IMR-90 (cell line): ENCODE data around the gene PRKCE. TPM values are rescaled to one million over a fixed set of nuclear protein-coding genes. Genes with fewer than 3 reads are reported as not detected.

Experiments
- ATAC-seq: fragments of 200-7000 bp; cut with Tn5 transposase; 2 replicates; pipeline ENCODE4 v1.9.1; 2020; ENCODE audit warnings: low read depth, mild to moderate bottlenecking, moderate library complexity
- BruUV-seq: library from RNA; stranded (reverse); fragments of 400-500 nt; replicated peaks from 2 replicates; lab custom pipeline; 2021; lab: Mats Ljungman, UMichigan
- CTCF ChIA-PET: fragments of 300-600 bp; formaldehyde crosslinking; extraction: SDS; loops from one replicate; lab custom pipeline; 2021; ENCODE audit warnings: antibody characterized with exemption; lab: Yijun Ruan, JAX
- POLR2A ChIA-PET: fragments of 300-600 bp; sonication (Branson Sonifier 250); formaldehyde crosslinking; loops from one replicate; lab custom pipeline; 2022; ENCODE audit warnings: antibody characterized with exemption; ENCODE audit not compliant: unreplicated experiment; lab: Charles Lee
- DNase-seq: peaks from one replicate; pipeline ENCODE4 v3.0.0; 2013
- H2AFZ ChIP-seq: replicated peaks from 2 replicates; pipeline ENCODE3; 2013; ENCODE audit warnings: low read length, mild to moderate bottlenecking; ENCODE audit not compliant: poor library complexity
- H2AK5ac ChIP-seq: 2 replicates; pipeline ENCODE4 v1.6.1; 2013; ENCODE audit warnings: low read depth, low read length, inconsistent platforms
- H2AK9ac ChIP-seq: replicated peaks from 2 replicates; pipeline ENCODE3; 2013; ENCODE audit warnings: mild to moderate bottlenecking, low read depth, low read length, moderate library complexity; ENCODE audit not compliant: poor library complexity
- H2BK120ac ChIP-seq: 2 replicates; pipeline ENCODE4 v1.6.1; 2013; ENCODE audit warnings: low read depth, low read length, inconsistent platforms
- H2BK15ac ChIP-seq: 3 replicates; pipeline ENCODE4 v1.6.1; 2013; ENCODE audit warnings: low read depth, low read length, inconsistent platforms
- H2BK20ac ChIP-seq: 2 replicates; pipeline ENCODE4 v1.6.1; 2013; ENCODE audit warnings: low read depth, mild to moderate bottlenecking, inconsistent platforms, low read length, moderate library complexity
- H2BK5ac ChIP-seq: 2 replicates; pipeline ENCODE4 v1.6.1; 2013; ENCODE audit warnings: mild to moderate bottlenecking, low read depth, low read length, inconsistent platforms; ENCODE audit not compliant: poor library complexity, severe bottlenecking
- H3K14ac ChIP-seq: replicated peaks from 2 replicates; pipeline ENCODE4 v1.6.1; 2013; ENCODE audit warnings: low read depth, low read length, inconsistent platforms
- H3K18ac ChIP-seq: 2 replicates; pipeline ENCODE4 v1.6.1; 2013; ENCODE audit warnings: low read depth, low read length, control low read depth
- H3K23ac ChIP-seq: 2 replicates; pipeline ENCODE4 v1.6.1; 2013; ENCODE audit warnings: low read depth, low read length, inconsistent platforms
- H3K27ac ChIP-seq: 2 replicates; pipeline ENCODE4 v1.5.1; 2013; ENCODE audit warnings: mild to moderate bottlenecking, control low read depth, low read length; ENCODE audit not compliant: insufficient read depth
- H3K27me3 ChIP-seq: 2 replicates; pipeline ENCODE4 v1.6.1; 2013; ENCODE audit warnings: low read length; ENCODE audit not compliant: control insufficient read depth, insufficient read depth
- H3K36me3 ChIP-seq: 2 replicates; pipeline ENCODE4 v1.6.1; 2013; ENCODE audit warnings: low read length, mixed read lengths; ENCODE audit not compliant: control insufficient read depth, insufficient read depth
- H3K4ac ChIP-seq: 2 replicates; pipeline ENCODE4 v1.6.1; 2013; ENCODE audit warnings: low read depth, low read length, inconsistent platforms
- H3K4me1 ChIP-seq: 2 replicates; pipeline ENCODE4 v1.6.1; 2013; ENCODE audit warnings: low read length, mixed read lengths; ENCODE audit not compliant: control insufficient read depth, insufficient read depth
- H3K4me2 ChIP-seq: 2 replicates; pipeline ENCODE4 v1.6.1; 2013; ENCODE audit warnings: low read depth, mild to moderate bottlenecking, control low read depth, low read length, moderate library complexity
- H3K4me3 ChIP-seq: 2 replicates; pipeline ENCODE4 v1.5.1; 2013; ENCODE audit warnings: low read depth, mild to moderate bottlenecking, control low read depth, low read length, moderate library complexity; ENCODE audit not compliant: insufficient read depth
- H3K56ac ChIP-seq: 2 replicates; pipeline ENCODE4 v1.6.1; 2013; ENCODE audit warnings: low read length, inconsistent platforms; ENCODE audit not compliant: insufficient read depth; ENCODE audit errors: extremely low read depth
- H3K79me1 ChIP-seq, 2 experiments: 2 replicates each; pipeline ENCODE4 v1.6.1; 2013; ENCODE audit warnings: low read length in 2 of 2, inconsistent platforms in 1 of 2, low read depth in 1 of 2
- H3K9ac ChIP-seq: 2 replicates; pipeline ENCODE4 v1.6.1; 2013; ENCODE audit warnings: low read depth, low read length, control low read depth
- H3K9me1 ChIP-seq: 2 replicates; pipeline ENCODE4 v1.6.1; 2013; ENCODE audit warnings: low read length, inconsistent platforms; ENCODE audit not compliant: insufficient read depth
- H3K9me3 ChIP-seq: 2 replicates; pipeline ENCODE4 v1.6.1; 2013; ENCODE audit warnings: low read length; ENCODE audit not compliant: control insufficient read depth, insufficient read depth
- H4K20me1 ChIP-seq: 2 replicates; pipeline ENCODE4 v1.6.1; 2013; ENCODE audit warnings: low read length, inconsistent platforms; ENCODE audit not compliant: insufficient read depth
- H4K5ac ChIP-seq: 2 replicates; pipeline ENCODE4 v1.6.1; 2013; ENCODE audit warnings: mild to moderate bottlenecking, low read depth, low read length, control low read depth
- H4K8ac ChIP-seq, 2 experiments: 2 replicates each; pipeline ENCODE4 v1.6.1; 2013; ENCODE audit warnings: low read depth in 2 of 2, low read length in 2 of 2, control low read depth in 1 of 2, inconsistent platforms in 1 of 2
- H4K91ac ChIP-seq: 2 replicates; pipeline ENCODE4 v1.6.1; 2013; ENCODE audit warnings: low read depth, low read length, inconsistent platforms; ENCODE audit not compliant: insufficient read depth
- ELK1 ChIP-seq: fragments of 150-350 bp; IDR thresholded peaks from 2 replicates; pipeline ENCODE4 v1.6.1; 2016; ENCODE audit warnings: low read depth, mild to moderate bottlenecking, low read length, moderate library complexity, borderline replicate concordance
- WGBS, 2 experiments: methylation state at CpG; one replicate each; pipeline versions ENCODE4 v1.1.5 to v1.1.7; 2013; ENCODE audit warnings: missing lambda C conversion rate in 2 of 2; ENCODE audit not compliant: insufficient read length in 1 of 2; ENCODE audit errors: extremely low coverage in 2 of 2; 5-methylcytosine and 5-hydroxymethylcytosine counted together
- dilution Hi-C: fragments of 300-500 bp; cut with HindIII; formaldehyde crosslinking; loops from one replicate; pipeline ENCODE4 v1.14.3; 2018; ENCODE audit warnings: low sequenced_read_pairs; ENCODE audit not compliant: unreplicated experiment
- in situ Hi-C: fragments of 300-500 bp; cut with MboI; formaldehyde crosslinking; loops from 3 replicates; pipeline ENCODE4 v1.14.3; 2019; ENCODE audit warnings: low sequenced_read_pairs, inconsistent platforms, mixed read lengths
- intact Hi-C: fragments of 100-400 bp; cut with micrococcal nuclease; formaldehyde crosslinking; loops from 2 replicates; pipeline ENCODE4 v1.10.0; 2022
- polyA plus RNA-seq, 3 experiments: library from polyadenylated mRNA; depleted of rRNA; stranded (reverse); fragments of >200 nt; gene quantifications; 2 replicates each; pipeline ENCODE4 v1.2.3, GENCODE V29; 2012; ENCODE audit warnings: low replicate concordance in 1 of 3
- total RNA-seq: library from RNA; depleted of rRNA; stranded (reverse); fragments of >200 nt; gene quantifications from 2 replicates; pipeline ENCODE4 v1.2.3, GENCODE V29; 2012

PRKCE gene
- total and polyA plus RNA-seq, 2 of the 4 experiments (the other 2 are of a cell fraction): 8.1 to 32.4 TPM

GRCh38 chr2:45793305-45793962, 142.0 kb downstream of the PRKCE start:
- CTCF ChIA-PET: interaction anchor here (0.5 kb wide), 1 partner anchor 128 kb away, joined by 3 read pairs; no protein-coding TSS in a partner anchor
- dilution Hi-C loops: no loop called here
- H4K5ac ChIP-seq: no peak overlapping the region

More at GRCh38 chr2:45793305-45793962, 142.0 kb downstream of the PRKCE start:
- no peak for ATAC-seq
- no peak for TF ChIP-seq ELK1
- H3K18ac ChIP-seq: no peak overlapping the region
- no peaks in the 10 kb centered on the region; the same call in 1 of the 2 replicates for H3K9me1 ChIP-seq
- H4K8ac ChIP-seq: no peak overlapping the region
- H3K36me3 ChIP-seq: no peaks in the 10 kb centered on the region
- in situ Hi-C loops: no loop called here
- no peak overlapping the region for H2AK9ac ChIP-seq
- intact Hi-C loops: no loop called here
- no peak overlapping the region for H2BK15ac ChIP-seq
- no peak overlapping the region for H2AK5ac ChIP-seq
- BruUV-seq: no TSS peak
- H3K27me3 ChIP-seq: no peaks in the 10 kb centered on the region
- H2BK20ac ChIP-seq: no peak overlapping the region
- H3K23ac ChIP-seq: no peak overlapping the region
- H3K14ac ChIP-seq: no peak overlapping the region
- no peaks in the 10 kb centered on the region for H3K9me3 ChIP-seq
- no peak overlapping the region for H2BK120ac ChIP-seq
- no peak overlapping the region for H3K9ac ChIP-seq
- no peak overlapping the region for H3K56ac ChIP-seq
- no peak for DNase-seq
- H2AFZ ChIP-seq: no peak overlapping the region
- no peak overlapping the region for H4K91ac ChIP-seq
- H3K27ac ChIP-seq: no peak overlapping the region
- H2BK5ac ChIP-seq: no peak overlapping the region
- no CpG with 5 or more reads among the region's 7 CpGs for WGBS, 2 experiments
- peaks cover 9% of the 10 kb centered on the region in 2 experiments for H3K79me1 ChIP-seq
- peaks cover 2% of the 10 kb centered on the region; the same call in 1 of the 2 replicates for H3K4me1 ChIP-seq
- H3K4ac ChIP-seq: no peak overlapping the region
- no peak overlapping the region for H3K4me3 ChIP-seq
- H3K4me2 ChIP-seq: no peak overlapping the region
- POLR2A ChIA-PET: no interaction called here
- H4K20me1 ChIP-seq: peaks cover 10% of the 10 kb centered on the region; the same call in 1 of the 2 replicates
